GM21825 (cell line): ENCODE data around the gene PLXNA4.

Experiments used
- ATAC-seq: cut with Tn5 transposase; IDR thresholded peaks from one replicate; pipeline ENCODE4 v1.9.1; 2021; ENCODE audit warnings: mild to moderate bottlenecking, moderate library complexity; ENCODE audit not compliant: unreplicated experiment

PLXNA4 gene

DNA sequence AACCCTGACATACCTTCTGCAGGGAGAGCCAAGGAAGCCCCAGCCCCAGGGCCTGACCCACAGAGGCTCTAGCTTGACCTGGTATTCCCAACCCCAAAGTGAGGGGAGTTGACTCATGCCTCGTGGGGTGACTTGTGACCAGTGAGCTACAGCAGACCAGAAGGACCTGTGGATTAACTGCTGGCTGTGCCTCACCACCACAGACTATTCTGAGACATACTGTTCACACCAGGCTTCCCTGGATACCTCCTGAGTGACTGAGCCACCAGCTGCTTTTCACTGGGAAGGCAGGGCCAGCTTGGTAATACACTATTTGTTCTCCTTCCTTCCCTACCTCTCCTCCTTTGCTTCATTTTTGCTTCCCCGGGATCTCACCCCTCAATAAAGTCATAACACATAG is 7.3 kb downstream of the PLXNA4 start:
- ATAC-seq = no peak

- no peak for ATAC-seq
Observed at GRCh38 chr7:132565885-132566284, 10.4 kb downstream of the PLXNA4 start.

GRCh38 chr7:132565441-132565840 is 10.8 kb downstream of the PLXNA4 start:
- no peak for ATAC-seq

- no peak for ATAC-seq
Observed at GRCh38 chr7:132564849-132565248, 11.4 kb downstream of the PLXNA4 start.

- no peak for ATAC-seq
Observed at GRCh38 chr7:132564090-132564489, 12.2 kb downstream of the PLXNA4 start.

- no peak for ATAC-seq
Observed at GRCh38 chr7:132562690-132563089, 13.6 kb downstream of the PLXNA4 start.

DNA sequence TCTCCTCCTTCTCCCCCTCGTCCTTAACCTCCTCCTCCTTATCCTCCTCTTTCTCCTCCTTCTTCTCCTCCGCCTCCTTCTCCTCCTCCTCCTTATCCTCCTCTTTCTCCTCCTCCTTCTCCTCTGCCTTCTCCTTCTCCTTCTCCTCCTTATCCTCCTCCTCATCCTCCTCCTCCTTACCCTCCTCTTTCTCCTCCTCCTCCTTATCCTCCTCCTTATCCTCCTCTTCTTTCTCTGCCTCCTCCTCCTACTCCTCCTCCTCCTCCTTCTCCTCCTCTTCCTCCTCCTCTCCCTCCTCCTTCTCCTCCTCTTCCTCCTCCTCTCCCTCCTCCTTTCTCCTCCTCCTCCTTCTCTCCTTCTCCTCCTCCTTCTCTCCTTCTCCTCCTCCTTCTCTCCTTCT is 14.5 kb downstream of the PLXNA4 start:
- no peak for ATAC-seq

GRCh38 chr7:132560825-132561529 is 15.3 kb downstream of the PLXNA4 start:
- no peak for ATAC-seq

- no peak for ATAC-seq
Observed at GRCh38 chr7:132560105-132560504, 16.2 kb downstream of the PLXNA4 start.

DNA sequence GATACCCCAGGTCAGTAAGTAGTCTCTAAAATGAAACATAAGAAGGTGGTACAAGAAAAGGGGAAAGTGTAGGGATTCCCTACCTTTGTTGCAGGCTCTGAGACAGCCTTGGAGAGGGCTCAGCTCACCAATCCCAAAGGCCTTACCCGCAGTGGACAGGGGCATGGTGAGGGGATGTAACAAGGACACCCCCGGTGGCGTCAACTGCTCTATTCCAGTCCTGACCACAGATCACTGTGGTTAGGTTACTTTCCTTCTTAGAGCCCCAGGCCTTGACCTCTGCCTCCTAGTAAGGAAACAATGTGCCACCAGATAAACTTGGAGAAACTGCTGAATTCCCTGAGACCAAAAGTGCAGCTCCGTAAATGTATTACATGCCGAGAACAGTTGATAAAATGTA is 17.5 kb downstream of the PLXNA4 start:
- ATAC-seq = no peak

- no peak for ATAC-seq
Observed at GRCh38 chr7:132557489-132558044, 18.7 kb downstream of the PLXNA4 start.

DNA sequence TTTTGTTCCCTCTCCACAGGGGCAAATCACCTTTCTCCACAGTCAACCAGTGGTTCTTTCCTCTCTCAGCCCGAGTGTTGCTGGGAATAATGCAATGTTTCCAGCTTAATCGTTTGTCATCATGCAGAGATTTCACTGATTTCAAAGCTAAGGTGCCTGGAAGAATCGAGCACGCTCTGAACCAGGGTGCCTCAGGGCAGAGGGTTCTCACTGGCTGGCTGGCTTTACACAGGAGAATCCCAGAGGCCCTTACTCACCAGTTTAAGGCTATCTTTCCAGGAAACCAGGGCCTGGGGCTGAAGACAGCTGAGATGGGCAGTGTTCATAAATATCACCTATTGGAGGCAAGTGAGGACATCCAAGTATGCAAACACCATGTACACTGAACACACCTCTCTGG is 21.8 kb downstream of the PLXNA4 start:
- no peak for ATAC-seq

GRCh38 chr7:132553031-132553430 is 23.2 kb downstream of the PLXNA4 start:
- ATAC-seq = no peak

DNA sequence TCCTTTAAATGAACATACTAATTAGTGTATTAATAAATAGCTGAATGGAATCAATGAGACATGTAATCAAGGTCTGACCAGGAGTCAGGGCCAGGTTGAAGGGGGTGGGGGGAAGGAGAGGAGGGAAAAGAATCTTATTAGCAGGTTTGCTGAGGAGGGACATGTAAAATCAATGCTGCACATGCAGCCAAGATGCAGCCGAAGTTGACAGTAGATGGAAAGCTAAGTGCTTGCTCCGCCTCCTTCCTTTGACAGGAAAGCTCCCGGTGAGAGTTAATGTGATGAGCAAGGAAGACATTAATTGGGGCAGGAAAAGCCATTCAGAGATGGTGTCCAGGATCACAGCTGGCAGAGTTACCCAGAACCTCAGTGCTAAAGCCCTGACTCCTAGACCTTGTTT is 24.4 kb downstream of the PLXNA4 start:
- ATAC-seq = no peak

DNA sequence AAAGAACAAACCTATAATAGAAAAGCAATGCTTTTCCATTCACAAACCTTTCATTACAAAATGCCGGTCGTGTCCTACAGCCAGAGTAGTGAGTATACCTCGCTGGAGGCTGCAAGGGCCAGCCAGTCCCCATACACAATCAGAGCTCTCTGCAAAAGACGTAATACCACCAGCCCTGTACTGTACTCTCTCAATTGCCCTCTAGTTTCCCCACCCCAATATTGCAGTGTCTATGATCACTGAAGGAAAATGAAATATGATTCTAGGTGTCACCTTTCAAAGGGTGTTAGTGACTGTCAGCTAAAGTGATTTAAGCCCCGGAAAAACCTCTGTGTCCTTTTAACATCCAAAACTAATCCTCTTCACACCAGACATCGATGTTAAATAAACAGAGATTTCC is 24.8 kb downstream of the PLXNA4 start:
- ATAC-seq = no peak

GRCh38 chr7:132548489-132549078 is 27.7 kb downstream of the PLXNA4 start:
- no peak for ATAC-seq

DNA sequence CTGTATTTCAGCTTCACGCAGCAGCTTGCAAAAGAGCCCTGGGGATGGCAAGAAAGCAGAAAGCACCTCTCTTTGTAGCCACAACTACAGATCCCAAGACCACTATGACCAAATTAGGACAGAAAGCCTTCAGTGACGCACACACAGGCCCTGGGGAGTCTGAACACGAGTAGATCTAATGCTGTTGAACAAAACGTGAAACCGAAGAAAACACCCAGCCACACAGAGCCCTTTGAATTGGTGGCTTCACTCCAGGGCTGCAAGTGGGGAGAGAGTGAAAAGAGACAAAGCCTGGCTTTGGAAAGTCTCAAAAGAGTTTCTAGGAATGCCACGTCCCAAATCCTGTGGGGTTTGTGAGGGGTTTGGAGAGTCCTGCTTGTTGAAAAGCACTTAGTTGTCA is 28.4 kb downstream of the PLXNA4 start:
- ATAC-seq = no peak

DNA sequence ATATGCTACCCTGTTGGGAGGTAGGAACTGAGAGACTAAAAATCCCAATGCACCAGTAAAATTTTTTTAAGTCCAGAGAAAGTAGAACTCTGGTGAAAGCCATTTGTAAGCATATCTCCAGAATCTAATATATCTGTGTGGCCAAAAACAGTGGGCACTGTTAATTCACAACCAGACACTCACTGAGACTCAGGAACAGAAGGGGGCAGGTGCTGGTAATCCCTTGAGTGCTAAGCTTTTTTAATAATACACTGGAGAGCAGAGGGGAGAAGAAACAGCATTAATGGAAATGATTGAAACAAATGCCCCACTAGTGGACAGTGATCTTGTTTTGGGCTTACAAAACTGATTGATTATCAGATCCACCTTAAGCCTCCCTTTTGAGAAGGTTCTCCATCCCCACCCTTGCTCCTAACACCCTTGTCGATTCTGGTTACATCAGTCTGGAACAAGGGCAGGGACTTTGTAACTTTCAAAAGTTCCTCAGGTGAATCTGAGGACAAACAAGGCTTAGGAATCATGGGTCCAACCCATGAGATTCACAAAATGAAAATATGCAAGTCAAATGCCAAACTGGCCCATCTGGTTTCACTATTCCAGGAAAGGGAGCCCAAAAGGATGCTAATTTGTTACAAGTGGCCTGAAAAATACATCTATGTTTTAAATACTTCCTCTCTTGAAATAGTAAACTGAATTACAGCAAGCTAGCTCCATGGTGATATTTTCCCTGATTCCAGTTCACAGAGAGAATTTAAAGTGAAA is 29.7 kb downstream of the PLXNA4 start:
- no peak for ATAC-seq

DNA sequence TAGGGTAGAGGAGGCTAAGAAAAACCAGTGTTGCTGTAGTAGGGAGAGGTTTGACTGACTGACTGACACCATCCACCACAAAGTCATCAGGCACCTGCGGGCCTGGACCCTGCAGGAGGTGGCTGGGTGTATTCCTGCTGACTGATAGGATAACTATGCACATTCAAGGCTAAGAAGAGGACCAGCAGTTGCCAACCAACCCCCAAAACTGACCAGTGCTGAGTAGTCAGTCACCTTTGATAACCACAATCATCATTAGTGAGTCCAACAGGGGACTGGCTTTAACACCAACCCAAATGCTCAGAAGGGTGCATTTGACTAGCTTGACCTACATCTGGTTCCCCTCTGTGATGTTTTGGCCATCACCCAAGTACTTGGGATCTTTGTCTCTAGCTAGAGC is 30.5 kb downstream of the PLXNA4 start:
- no peak for ATAC-seq

GRCh38 chr7:132544999-132545398 is 31.3 kb downstream of the PLXNA4 start:
- ATAC-seq = no peak

DNA sequence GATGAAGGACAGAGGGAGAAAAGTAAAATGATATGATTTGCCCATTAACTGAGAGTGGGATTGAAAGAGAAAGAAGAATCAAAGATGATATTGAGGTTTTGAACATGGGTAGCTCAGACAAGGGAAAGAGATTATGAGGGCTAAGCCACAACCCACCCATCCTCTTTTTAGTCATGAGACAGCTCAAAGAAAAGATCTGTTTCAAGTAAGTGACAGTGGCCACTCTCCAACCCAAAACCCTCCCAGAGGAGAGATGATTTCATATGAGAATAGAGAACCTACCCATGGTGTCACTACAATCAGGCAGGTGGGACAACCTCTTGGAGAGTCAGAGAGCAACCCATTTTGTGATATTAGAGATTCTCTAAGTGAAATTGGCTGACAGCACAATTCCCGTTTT is 32.2 kb downstream of the PLXNA4 start:
- ATAC-seq = no peak

GRCh38 chr7:132542895-132543294 is 33.4 kb downstream of the PLXNA4 start:
- no peak for ATAC-seq
